A549 (cell line): Measurements from ENCODE around the gene ZDHHC22.

Source experiments
- PBX3 ChIP-seq: IDR thresholded peaks from 2 replicates; pipeline ENCODE4 v1.6.1; 2012
- POLR2A ChIP-seq: IDR thresholded peaks from 2 replicates; pipeline ENCODE4 v1.6.1; 2012; ENCODE audit warnings: mild to moderate bottlenecking, low read length
- RFX5 ChIP-seq: fragments of 450-650 bp; IDR thresholded peaks from 2 replicates; pipeline ENCODE4 v1.7.1; 2014; ENCODE audit warnings: antibody characterized with exemption, mild to moderate bottlenecking, moderate library complexity
- USF2 ChIP-seq: fragments of 450-650 bp; IDR thresholded peaks from 2 replicates; pipeline ENCODE4 v1.6.1; 2014; ENCODE audit warnings: antibody characterized with exemption

GRCh38 chr14:77113644-77114043, 27.9 kb downstream of the ZDHHC22 start:
- TF ChIP-seq POLR2A (no peak), RFX5 (no peak), PBX3 (no peak), USF2 (no peak)
